ENCODE results near the gene INPP4B.
"Not testable (repeated sequence)": the region's sequence is repeated elsewhere in the genome, so short reads cannot be mapped to it uniquely, and the experiment has no call there.

INPP4B gene

GRCh38 chr4:142535009-142535408 lies 311.1 kb downstream of the INPP4B start:
- Histone ChIP-seq H4K20me1 (no peaks in the 10 kb centered on the region), H3K9ac (no peak overlapping the region), H3K4me3 (no peak overlapping the region), H3K4me1 (peaks cover 0 to 61% (median 0%) of the 10 kb centered on the region in 10 experiments; a peak in 6 of 20 replicates), H3K9me3 (replicated peaks in 1 of 11) (no peaks in the 10 kb centered on the region), H3K4me2 (peak overlapping the region in 2 of 11 experiments; percentile 16 to 34; a peak in 3 of 22 replicates), H3K27ac (no peak overlapping the region), H3K27me3 (no peaks in the 10 kb centered on the region), H3K36me3 (no peaks in the 10 kb centered on the region)
- TF ChIP-seq Cebpa-rat (IDR thresholded peaks at IDR 0.05), result no peak

DNA sequence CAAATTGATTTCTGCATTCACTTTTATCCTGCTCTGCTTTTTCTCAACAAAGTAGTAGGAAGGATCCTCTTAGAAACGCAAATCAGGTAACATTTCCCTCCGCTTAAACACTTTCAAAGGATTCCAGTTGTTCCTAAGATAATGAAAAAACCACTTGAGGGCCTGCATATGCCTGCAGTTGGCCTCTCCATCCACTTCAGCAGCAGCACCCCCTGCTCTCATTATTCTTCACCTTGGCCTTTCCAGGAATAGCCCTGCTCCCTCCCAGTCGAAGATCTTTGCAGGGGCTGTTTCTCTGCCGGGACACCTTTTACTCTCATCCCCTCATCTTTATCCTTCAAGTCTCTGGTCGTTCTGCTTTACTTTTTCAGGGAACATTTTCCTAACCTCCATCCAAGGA lies 314.0 kb downstream of the INPP4B start:
- Histone ChIP-seq H3K36me3 (no peaks in the 10 kb centered on the region), H3K4me2 (no peak overlapping the region), H3K4me3 (no peak overlapping the region), H3K27ac (no peak overlapping the region), H3K9ac (no peak overlapping the region), H4K20me1 (no peaks in the 10 kb centered on the region), H3K27me3 (no peaks in the 10 kb centered on the region), H3K4me1 (peaks cover 0 to 34% (median 0%) of the 10 kb centered on the region in 10 experiments; a peak in 4 of 20 replicates), H3K9me3 (replicated peaks in 1 of 11) (no peaks in the 10 kb centered on the region)
- no peak for TF ChIP-seq Cebpa-rat (IDR thresholded peaks at IDR 0.05)

DNA sequence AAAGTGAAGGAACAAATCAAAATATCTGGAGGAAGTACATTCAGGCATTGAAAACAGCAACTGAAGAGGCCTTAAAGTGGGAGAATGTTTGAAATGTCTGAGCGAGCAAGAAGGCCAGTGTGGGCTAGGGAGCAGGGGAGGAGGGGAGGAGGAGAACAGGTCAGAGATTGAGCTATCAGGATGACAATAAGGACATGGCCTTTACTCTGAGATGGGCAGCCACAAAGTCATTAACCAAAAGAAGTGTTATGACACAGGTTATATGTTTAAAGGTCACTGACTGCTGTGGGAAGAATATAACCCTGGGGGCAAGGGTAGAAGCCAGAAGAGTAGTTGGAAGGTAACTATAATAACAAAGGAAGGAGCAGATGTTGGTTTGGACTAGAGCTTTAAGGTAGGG lies 315.4 kb downstream of the INPP4B start:
- no peaks in the 10 kb centered on the region for H3K9me3 ChIP-seq (replicated peaks in 1 of 11)
- no peaks in the 10 kb centered on the region for H4K20me1 ChIP-seq
- H3K4me2 ChIP-seq, result peak overlapping the region in 2 of 11 experiments; percentile 5 to 9; a peak in 2 of 22 replicates

DNA sequence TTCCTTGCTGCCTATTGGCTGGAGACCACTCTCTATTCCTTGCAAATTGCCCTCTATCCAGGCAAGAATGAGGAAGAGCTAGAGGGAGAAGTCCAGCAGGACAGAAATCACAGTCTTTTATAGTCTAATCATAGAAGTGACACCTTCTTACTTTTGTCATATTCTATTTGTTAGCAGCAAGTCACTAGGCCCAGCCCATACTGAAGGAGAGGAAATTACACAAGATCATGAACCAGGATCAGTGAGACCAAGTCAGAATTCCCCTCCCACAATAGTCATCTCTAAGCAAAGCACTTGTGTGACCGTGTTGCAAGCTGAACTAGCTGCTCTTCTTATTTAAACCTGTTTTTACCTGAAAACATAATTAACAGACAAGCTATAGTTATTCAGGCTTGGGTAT lies 317.7 kb downstream of the INPP4B start:
- no peaks in the 10 kb centered on the region for H3K27me3 ChIP-seq
- H4K20me1 ChIP-seq, result no peaks in the 10 kb centered on the region
- H3K4me2 ChIP-seq, result no peak overlapping the region
- H3K27ac ChIP-seq, result no peak overlapping the region
- no peaks in the 10 kb centered on the region for H3K9me3 ChIP-seq (replicated peaks in 1 of 11)
- no peak for TF ChIP-seq Cebpa-rat (IDR thresholded peaks at IDR 0.05)
- peaks cover 0 to 12% (median 0%) of the 10 kb centered on the region in 10 experiments; a peak in 4 of 20 replicates for H3K4me1 ChIP-seq
- H3K9ac ChIP-seq, result no peak overlapping the region
- H3K36me3 ChIP-seq, result no peaks in the 10 kb centered on the region
- no peak overlapping the region for H3K4me3 ChIP-seq

More for the DNA sequence above, 315.4 kb downstream of the INPP4B start:
- Histone ChIP-seq H3K27ac (no peak overlapping the region), H3K36me3 (no peaks in the 10 kb centered on the region), H3K27me3 (no peaks in the 10 kb centered on the region), H3K4me3 (no peak overlapping the region), H3K4me1 (peaks cover 0 to 21% (median 0%) of the 10 kb centered on the region in 10 experiments; a peak in 4 of 20 replicates), H3K9ac (no peak overlapping the region)
- TF ChIP-seq Cebpa-rat (IDR thresholded peaks at IDR 0.05), result no peak

GRCh38 chr4:142523111-142523510 lies 323.0 kb downstream of the INPP4B start:
- Histone ChIP-seq H3K27me3 (no peaks in the 10 kb centered on the region), H3K4me3 (no peak overlapping the region), H3K27ac (no peak overlapping the region), H3K9ac (no peak overlapping the region), H3K36me3 (no peaks in the 10 kb centered on the region), H4K20me1 (no peaks in the 10 kb centered on the region), H3K4me2 (no peak overlapping the region), H3K4me1 (no peaks in the 10 kb centered on the region), H3K9me3 (replicated peaks in 1 of 11) (no peaks in the 10 kb centered on the region)
- no peak for TF ChIP-seq Cebpa-rat (IDR thresholded peaks at IDR 0.05)

GRCh38 chr4:142519342-142519741 lies 326.8 kb downstream of the INPP4B start:
- no peak overlapping the region for H3K4me2 ChIP-seq
- no peaks in the 10 kb centered on the region for H4K20me1 ChIP-seq

DNA sequence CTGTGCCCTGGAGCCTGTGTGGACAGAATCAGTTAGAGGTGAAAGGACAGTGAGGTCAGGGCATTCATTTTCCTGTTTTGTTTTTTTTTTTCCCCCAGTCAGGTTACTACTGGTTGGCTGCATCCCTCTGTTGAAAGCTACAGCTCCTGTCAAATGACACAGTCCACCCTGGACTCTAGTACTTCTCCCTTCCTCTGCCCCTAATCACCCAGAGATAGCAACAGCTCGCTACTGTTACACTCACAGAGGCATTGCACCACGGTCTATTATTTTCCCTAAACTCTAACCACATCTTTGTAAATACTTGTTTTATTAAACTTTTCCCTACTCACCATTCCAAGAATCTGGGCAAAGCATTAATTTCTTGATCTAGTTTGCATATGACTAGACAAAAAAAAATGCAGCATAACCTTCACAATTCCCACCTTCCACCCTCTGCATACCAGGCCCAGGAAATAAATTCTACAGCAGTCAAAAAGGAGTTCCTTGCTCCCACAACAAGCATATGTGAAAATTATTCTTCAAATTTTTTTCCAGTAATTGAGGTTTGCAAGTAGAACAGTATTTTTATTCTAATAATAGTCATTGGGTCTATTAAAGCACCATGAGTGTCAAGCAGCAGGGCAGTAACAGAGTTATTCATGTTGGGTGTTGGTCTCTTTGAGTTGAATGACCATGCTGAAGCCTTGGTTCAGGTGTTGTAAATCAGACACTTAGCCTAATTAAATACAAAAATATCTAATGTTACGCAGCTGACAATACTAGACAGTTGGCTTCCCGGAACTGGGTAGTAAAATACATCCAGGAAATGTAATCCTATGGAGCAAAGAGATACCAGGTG lies 329.2 kb downstream of the INPP4B start:
- Histone ChIP-seq H3K4me1 (no peaks in the 10 kb centered on the region), H3K9ac (no peak overlapping the region), H3K27ac (no peak overlapping the region), H3K4me3 (no peak overlapping the region), H3K9me3 (replicated peaks in 1 of 11) (no peaks in the 10 kb centered on the region), H3K27me3 (no peaks in the 10 kb centered on the region), H4K20me1 (no peaks in the 10 kb centered on the region), H3K4me2 (no peak overlapping the region), H3K36me3 (no peaks in the 10 kb centered on the region)
- no peak for TF ChIP-seq Cebpa-rat (IDR thresholded peaks at IDR 0.05)

More at GRCh38 chr4:142519342-142519741, 326.8 kb downstream of the INPP4B start:
- Histone ChIP-seq H3K9me3 (replicated peaks in 1 of 11) (no peaks in the 10 kb centered on the region), H3K4me3 (no peak overlapping the region), H3K36me3 (no peaks in the 10 kb centered on the region), H3K9ac (no peak overlapping the region), H3K27ac (no peak overlapping the region), H3K4me1 (no peaks in the 10 kb centered on the region), H3K27me3 (no peaks in the 10 kb centered on the region)
- TF ChIP-seq Cebpa-rat (IDR thresholded peaks at IDR 0.05), result no peak

DNA sequence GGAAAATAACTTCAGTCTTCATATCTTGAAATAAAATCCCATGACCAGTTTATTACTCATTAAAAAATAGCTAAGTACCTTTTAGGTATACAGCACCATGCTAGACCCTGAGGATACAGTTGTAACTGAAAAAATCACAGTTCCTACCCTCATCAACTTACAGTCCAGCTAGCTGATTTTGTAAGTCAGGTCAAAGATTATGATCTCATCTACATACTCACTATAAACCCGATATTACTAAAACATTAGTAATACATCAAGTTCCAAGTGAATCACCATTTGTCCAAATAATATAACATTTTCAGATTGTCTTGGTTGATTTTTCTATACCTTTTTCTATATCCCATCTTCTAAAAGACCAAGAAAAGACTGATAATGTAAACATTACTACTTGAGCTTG lies 333.9 kb downstream of the INPP4B start:
- no peaks in the 10 kb centered on the region for H4K20me1 ChIP-seq
- H3K27me3 ChIP-seq, result no peaks in the 10 kb centered on the region
- no peaks in the 10 kb centered on the region for H3K4me1 ChIP-seq
- TF ChIP-seq Cebpa-rat (IDR thresholded peaks at IDR 0.05), result no peak
- H3K4me3 ChIP-seq, result no peak overlapping the region
- H3K9me3 ChIP-seq (replicated peaks in 1 of 11), result no peaks in the 10 kb centered on the region
- H3K9ac ChIP-seq, result no peak overlapping the region
- H3K4me2 ChIP-seq, result no peak overlapping the region
- no peak overlapping the region for H3K27ac ChIP-seq
- H3K36me3 ChIP-seq, result no peaks in the 10 kb centered on the region

GRCh38 chr4:142509881-142510280 lies 336.2 kb downstream of the INPP4B start:
- Histone ChIP-seq H3K4me1 (no peaks in the 10 kb centered on the region), H3K9ac (no peak overlapping the region), H3K36me3 (no peaks in the 10 kb centered on the region), H3K27ac (no peak overlapping the region), H3K4me3 (no peak overlapping the region), H3K4me2 (no peak overlapping the region), H3K9me3 (replicated peaks in 1 of 11) (no peaks in the 10 kb centered on the region), H3K27me3 (no peaks in the 10 kb centered on the region), H4K20me1 (no peaks in the 10 kb centered on the region)
- no peak for TF ChIP-seq Cebpa-rat (IDR thresholded peaks at IDR 0.05)

DNA sequence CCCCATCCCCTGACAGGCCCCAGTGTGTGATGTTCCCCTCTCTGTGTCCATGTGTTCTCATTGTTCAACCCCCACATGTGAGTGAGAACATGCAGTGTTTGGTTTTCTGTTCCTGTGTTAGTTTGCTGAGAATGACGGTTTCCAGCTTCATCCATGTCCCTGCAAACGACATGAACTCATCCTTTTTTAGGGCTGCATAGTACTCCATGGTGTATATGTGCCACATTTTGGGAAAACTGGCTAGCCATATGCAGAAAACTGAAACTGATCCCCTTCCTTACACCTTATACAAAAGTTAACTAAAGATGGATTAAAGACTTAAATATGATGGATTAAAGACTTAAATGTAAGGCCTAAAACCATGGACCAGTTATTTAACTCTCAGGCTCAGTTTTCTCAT lies 336.7 kb downstream of the INPP4B start:
- H3K4me1 ChIP-seq; H3K4me3 ChIP-seq; H3K27ac ChIP-seq; H3K9me3 ChIP-seq (replicated peaks in 1 of 11); H3K9ac ChIP-seq; H4K20me1 ChIP-seq; H3K27me3 ChIP-seq; H3K4me2 ChIP-seq; H3K36me3 ChIP-seq: not testable (repeated sequence)
